ENCODE results near the gene TRIM50. TPM values are rescaled to one million over a fixed set of nuclear protein-coding genes. Genes with fewer than 3 reads are reported as not detected.
"Not testable (repeated sequence)": the region's sequence is repeated elsewhere in the genome, so short reads cannot be mapped to it uniquely, and the experiment has no call there.

TRIM50 gene
- total and polyA plus RNA-seq, 2 donors (not counting 1 experiment from before 2014, with no cell fraction given), result not detected

DNA sequence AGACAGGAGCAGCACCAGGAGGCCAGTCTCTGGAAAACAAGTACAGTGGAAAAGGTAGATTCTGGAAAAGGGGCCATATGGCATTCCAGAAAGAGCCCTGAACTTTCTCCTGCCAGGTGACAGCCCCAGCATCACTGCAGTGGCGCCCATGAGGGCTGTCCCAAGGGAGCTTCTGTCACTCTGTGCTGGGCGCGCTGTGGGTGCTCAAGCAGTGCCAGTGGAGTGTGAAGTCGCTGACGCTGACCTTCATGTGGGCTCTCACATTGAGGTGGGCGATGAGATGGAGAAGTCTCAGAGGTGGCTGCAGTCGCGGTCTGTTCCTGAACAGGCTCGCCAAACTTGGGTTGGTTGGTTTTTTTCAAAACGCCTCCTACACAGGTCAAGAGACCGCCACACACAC, 38.2 kb upstream of the TRIM50 start:
- DNase-seq (ENCODE audit: low read depth in 2 of 2), result no peak
- Histone ChIP-seq H4K20me1 (ENCODE audit: control insufficient read depth, extremely low read depth, insufficient read depth, low read length) (no peaks in the 10 kb centered on the region), H3K4me3 (replicated peaks in 1 of 4; ENCODE audit: control extremely low read depth in 1 of 4, insufficient read depth in 1 of 4, low read depth in 3 of 4, low read length in 4 of 4) (no peak overlapping the region), H2AFZ (ENCODE audit: low read length) (no peak overlapping the region), H3K27ac (ENCODE audit: insufficient read depth, low read length) (no peak overlapping the region), H3K4me1 (ENCODE audit: control insufficient read depth, extremely low read depth, insufficient read depth, low read length) (no peaks in the 10 kb centered on the region), H3K36me3 (ENCODE audit: control insufficient read depth, insufficient read depth, low read length) (no peaks in the 10 kb centered on the region), H3K4me2 (ENCODE audit: extremely low read depth, insufficient read depth, low read length) (no peak overlapping the region), H3K9ac (ENCODE audit: insufficient read depth, low read length) (no peak overlapping the region), H3K79me2 (ENCODE audit: control insufficient read depth, insufficient read depth, low read length) (no peaks in the 10 kb centered on the region), H3K27me3 (ENCODE audit: control insufficient read depth, insufficient read depth, low read length) (peaks cover 4% of the 10 kb centered on the region), H3K9me3 (ENCODE audit: control insufficient read depth, insufficient read depth, low read depth, low read length) (no peaks in the 10 kb centered on the region)
- TF ChIP-seq EZH2 (IDR thresholded peaks at IDR 0.05; ENCODE audit: low read length, missing control alignments) (no peak), CTCF (conservative IDR thresholded peaks at IDR 0.05 in 1 of 2, IDR thresholded peaks at IDR 0.05 in 1 of 2; ENCODE audit: low read depth in 1 of 2, low read length in 2 of 2) (no peak)

- H3K79me2 ChIP-seq (ENCODE audit: control insufficient read depth, insufficient read depth, low read length), result no peaks in the 10 kb centered on the region
- DNase-seq (ENCODE audit: low read depth in 2 of 2), result no peak
- H3K4me2 ChIP-seq (ENCODE audit: extremely low read depth, insufficient read depth, low read length), result no peak overlapping the region
- H3K9me3 ChIP-seq (ENCODE audit: control insufficient read depth, insufficient read depth, low read depth, low read length), result no peaks in the 10 kb centered on the region
- no peaks in the 10 kb centered on the region for H3K4me1 ChIP-seq (ENCODE audit: control insufficient read depth, extremely low read depth, insufficient read depth, low read length)
- peaks cover 4% of the 10 kb centered on the region for H3K27me3 ChIP-seq (ENCODE audit: control insufficient read depth, insufficient read depth, low read length)
- TF ChIP-seq CTCF (conservative IDR thresholded peaks at IDR 0.05 in 1 of 2, IDR thresholded peaks at IDR 0.05 in 1 of 2; ENCODE audit: low read depth in 1 of 2, low read length in 2 of 2) (no peak), EZH2 (IDR thresholded peaks at IDR 0.05; ENCODE audit: low read length, missing control alignments) (no peak)
- H3K27ac ChIP-seq (ENCODE audit: insufficient read depth, low read length), result no peak overlapping the region
- H4K20me1 ChIP-seq (ENCODE audit: control insufficient read depth, extremely low read depth, insufficient read depth, low read length), result no peaks in the 10 kb centered on the region
- no peak overlapping the region for H3K4me3 ChIP-seq (replicated peaks in 1 of 4; ENCODE audit: control extremely low read depth in 1 of 4, insufficient read depth in 1 of 4, low read depth in 3 of 4, low read length in 4 of 4)
- H2AFZ ChIP-seq (ENCODE audit: low read length), result no peak overlapping the region
- no peaks in the 10 kb centered on the region for H3K36me3 ChIP-seq (ENCODE audit: control insufficient read depth, insufficient read depth, low read length)
- H3K9ac ChIP-seq (ENCODE audit: insufficient read depth, low read length), result no peak overlapping the region
These were observed 36.3 kb upstream of the TRIM50 start for GRCh38 chr7:73364006-73364728.

DNA sequence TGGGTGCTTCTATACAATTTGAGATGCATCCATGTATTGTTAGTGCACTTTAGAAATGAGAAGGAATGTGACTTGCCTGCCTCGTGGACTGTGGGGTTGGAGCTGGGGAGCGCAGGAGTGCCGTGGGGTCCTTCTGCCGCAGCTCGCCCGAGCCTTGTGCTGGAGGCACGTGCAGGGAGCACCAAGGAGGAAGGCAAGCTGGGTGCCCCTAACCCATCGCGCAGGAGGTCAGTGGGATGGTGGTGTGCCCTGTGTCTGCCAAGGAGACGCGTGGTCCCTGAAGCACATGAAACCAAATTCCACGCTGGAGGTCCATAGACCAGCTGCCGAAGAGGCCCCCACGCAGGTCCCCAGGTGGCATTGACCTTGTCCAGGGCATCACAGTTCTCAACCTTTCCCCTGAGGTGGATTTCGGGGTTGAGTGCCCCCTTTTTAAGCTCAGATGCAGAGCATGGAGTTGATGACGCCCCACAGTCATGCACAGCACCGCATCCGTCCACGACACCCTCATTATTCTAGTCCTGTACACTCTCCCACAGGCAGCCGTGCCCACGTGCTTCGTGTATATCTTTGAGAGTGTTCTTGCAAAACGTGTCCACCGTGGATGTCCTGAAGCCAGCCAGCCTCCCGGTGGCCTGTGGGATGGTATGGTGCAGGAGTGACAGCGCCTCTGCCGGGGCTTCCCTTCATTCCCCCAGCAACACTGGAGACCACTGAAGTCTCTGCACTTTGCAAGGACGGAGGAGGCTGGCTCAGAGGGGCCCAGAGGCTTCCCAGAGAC, 35.5 kb upstream of the TRIM50 start:
- H3K79me2 ChIP-seq (ENCODE audit: control insufficient read depth, insufficient read depth, low read length), result no peaks in the 10 kb centered on the region
- H3K4me3 ChIP-seq (replicated peaks in 1 of 4; ENCODE audit: control extremely low read depth in 1 of 4, insufficient read depth in 1 of 4, low read depth in 3 of 4, low read length in 4 of 4), result no peak overlapping the region
- no peaks in the 10 kb centered on the region for H3K36me3 ChIP-seq (ENCODE audit: control insufficient read depth, insufficient read depth, low read length)
- H2AFZ ChIP-seq (ENCODE audit: low read length), result no peak overlapping the region
- H3K27me3 ChIP-seq (ENCODE audit: control insufficient read depth, insufficient read depth, low read length), result peaks cover 4% of the 10 kb centered on the region
- no peak overlapping the region for H3K4me2 ChIP-seq (ENCODE audit: extremely low read depth, insufficient read depth, low read length)
- DNase-seq (ENCODE audit: low read depth in 2 of 2), result no peak
- no peaks in the 10 kb centered on the region for H4K20me1 ChIP-seq (ENCODE audit: control insufficient read depth, extremely low read depth, insufficient read depth, low read length)
- no peaks in the 10 kb centered on the region for H3K4me1 ChIP-seq (ENCODE audit: control insufficient read depth, extremely low read depth, insufficient read depth, low read length)
- TF ChIP-seq EZH2 (IDR thresholded peaks at IDR 0.05; ENCODE audit: low read length, missing control alignments) (peak; percentile 23), CTCF (conservative IDR thresholded peaks at IDR 0.05 in 1 of 2, IDR thresholded peaks at IDR 0.05 in 1 of 2; ENCODE audit: low read depth in 1 of 2, low read length in 2 of 2) (no peak)
- H3K27ac ChIP-seq (ENCODE audit: insufficient read depth, low read length), result no peak overlapping the region
- no peaks in the 10 kb centered on the region for H3K9me3 ChIP-seq (ENCODE audit: control insufficient read depth, insufficient read depth, low read depth, low read length)
- no peak overlapping the region for H3K9ac ChIP-seq (ENCODE audit: insufficient read depth, low read length)

DNA sequence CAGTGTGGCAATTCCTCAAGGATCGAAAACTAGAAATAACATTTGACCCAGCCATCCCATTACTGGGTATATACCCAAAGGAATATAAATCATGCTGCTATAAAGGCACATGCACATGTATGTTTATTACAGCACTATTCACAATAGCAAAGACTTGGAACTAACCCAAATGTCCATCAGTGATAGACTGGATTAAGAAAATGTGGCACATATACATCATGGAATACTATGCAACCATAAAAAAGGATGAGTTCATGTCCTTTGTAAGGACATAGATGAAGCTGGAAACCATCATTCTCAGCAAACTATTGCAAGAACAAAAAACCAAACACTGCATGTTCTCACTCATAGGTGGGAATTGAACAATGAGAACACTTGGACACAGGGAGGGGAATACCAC, 32.7 kb upstream of the TRIM50 start:
- not testable (repeated sequence) for H3K27me3 ChIP-seq (ENCODE audit: control insufficient read depth, insufficient read depth, low read length); H3K9me3 ChIP-seq (ENCODE audit: control insufficient read depth, insufficient read depth, low read depth, low read length); H3K9ac ChIP-seq (ENCODE audit: insufficient read depth, low read length); DNase-seq (ENCODE audit: low read depth in 2 of 2); H3K4me2 ChIP-seq (ENCODE audit: extremely low read depth, insufficient read depth, low read length); H4K20me1 ChIP-seq (ENCODE audit: control insufficient read depth, extremely low read depth, insufficient read depth, low read length); H3K79me2 ChIP-seq (ENCODE audit: control insufficient read depth, insufficient read depth, low read length); H2AFZ ChIP-seq (ENCODE audit: low read length); H3K36me3 ChIP-seq (ENCODE audit: control insufficient read depth, insufficient read depth, low read length); H3K4me3 ChIP-seq (replicated peaks in 1 of 4; ENCODE audit: control extremely low read depth in 1 of 4, insufficient read depth in 1 of 4, low read depth in 3 of 4, low read length in 4 of 4); H3K27ac ChIP-seq (ENCODE audit: insufficient read depth, low read length); H3K4me1 ChIP-seq (ENCODE audit: control insufficient read depth, extremely low read depth, insufficient read depth, low read length)
